Measurements from ENCODE around the gene MAP3K2.
A peak's percentile ranks its signal among the peaks of the same experiment; 100 is the strongest.

Gene MAP3K2

DNA sequence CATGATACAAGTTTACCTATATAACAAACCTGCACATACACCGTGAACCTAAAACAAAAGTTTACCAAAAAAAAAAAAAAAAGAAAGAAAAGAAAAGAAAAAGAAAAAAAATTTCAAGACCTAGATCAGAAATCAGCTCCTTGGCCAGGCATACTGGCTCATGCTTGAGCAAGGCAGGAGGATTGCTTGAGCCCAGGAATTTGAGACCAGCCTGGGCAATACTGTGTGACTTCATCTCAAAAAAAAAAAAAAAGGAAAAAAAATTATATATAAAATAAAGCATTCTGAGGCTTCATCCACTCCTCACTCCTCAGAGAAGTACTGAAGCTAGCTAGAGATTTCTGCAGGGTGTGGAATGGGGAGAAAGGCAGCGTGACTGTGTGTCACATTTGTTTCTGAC lies 18.7 kb upstream of the MAP3K2 start:
- no peak for DNase-seq

DNA sequence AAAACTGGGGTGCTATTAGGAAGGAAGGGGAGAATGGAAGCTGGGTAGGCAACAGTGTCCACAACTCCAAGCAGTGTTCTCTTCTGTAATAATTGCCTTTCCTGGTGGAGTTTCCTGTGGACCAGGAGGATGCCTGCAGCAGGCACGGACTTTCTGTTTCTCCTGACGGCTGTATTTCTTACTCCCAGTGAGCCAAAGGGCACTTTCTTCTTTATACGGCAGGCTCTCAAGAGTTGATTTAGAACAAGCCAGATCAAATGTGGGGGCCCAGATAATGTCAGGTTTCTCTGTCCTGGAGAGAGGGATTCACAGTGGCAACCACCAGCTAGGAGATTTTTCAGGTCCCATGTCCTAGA lies 17.5 kb upstream of the MAP3K2 start:
- DNase-seq, result no peak

DNA sequence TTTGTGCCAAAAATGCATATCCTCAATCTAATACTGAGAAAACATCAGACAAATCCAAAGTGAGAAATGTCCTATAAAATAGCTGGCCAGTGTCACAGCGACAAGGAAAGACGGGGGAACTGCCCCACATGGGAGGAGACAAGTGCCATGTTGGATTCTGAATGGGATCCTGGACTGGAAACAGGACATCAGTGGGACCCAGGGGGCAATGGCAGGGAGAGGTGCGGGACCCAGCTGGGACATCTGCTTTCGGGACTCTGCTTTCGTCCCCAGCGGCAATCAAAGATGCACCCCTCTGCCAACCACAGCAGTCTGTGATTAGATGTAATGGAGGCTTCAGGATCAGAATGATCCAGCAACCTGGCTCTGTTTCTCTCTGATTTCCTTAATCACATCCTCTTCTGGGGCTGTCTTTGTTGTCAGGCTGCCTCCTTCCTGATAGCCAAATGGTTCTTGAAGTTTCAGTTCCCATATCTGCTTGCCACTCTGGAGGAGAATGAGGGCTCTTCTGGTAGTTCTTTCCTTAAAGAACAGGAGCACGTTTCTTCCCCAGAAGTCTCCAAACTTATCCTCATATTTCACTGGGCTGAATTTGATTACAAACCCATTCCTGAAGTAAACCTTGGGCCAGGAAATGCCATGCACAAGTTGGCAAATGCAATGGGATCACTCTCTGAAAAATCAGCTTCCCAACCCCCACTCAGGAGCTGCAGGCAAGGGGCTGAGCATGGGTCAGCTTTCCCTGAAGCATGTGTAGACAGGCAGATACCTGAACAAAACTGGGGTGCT lies 16.9 kb upstream of the MAP3K2 start:
- no peak for DNase-seq

GRCh38 chr2:127403460-127403859 lies 15.7 kb upstream of the MAP3K2 start:
- DNase-seq, result no peak

GRCh38 chr2:127401757-127402695 lies 14.3 kb upstream of the MAP3K2 start:
- DNase-seq, result no peak

DNA sequence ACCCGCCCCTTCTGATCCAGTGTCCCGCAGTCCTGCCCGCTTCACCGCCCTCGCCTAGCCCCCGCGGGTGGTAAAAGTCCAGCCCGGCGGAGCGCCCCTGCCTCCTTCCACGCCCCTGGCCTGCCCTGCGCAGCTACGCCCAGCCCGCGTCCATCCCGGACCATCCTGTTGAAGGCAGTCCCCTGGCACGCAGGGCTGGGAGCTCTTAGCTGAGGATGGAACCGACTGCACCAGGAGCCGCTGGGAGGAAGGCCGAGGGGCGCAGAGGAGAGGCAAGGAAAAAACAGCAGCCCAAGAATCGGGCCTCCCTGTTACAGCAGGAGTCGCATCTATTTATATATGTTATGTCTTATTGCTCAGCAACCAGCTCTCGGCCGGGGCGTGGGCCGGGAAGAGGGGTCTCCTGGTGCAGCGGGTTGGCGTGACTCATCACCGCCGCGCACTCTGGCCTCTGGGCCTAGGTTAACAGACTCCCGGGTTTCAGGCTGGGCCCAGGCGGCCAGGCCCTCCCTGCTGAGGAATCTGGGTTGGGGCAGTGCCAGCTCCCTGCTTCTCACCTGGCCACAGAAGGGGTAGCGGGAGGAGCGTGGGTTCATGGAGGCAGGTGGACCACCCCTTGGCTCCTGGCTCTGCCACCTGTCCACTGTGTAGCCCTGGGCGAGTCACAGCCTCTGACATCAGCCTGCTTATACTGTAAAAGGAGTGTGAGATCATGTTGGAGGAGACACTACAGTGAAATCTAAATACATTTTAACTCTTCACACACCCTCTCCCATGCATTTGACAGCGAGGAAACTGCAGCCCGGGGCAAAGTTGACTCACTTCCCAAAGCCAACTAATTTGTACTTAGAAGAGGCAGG lies 13.4 kb upstream of the MAP3K2 start:
- no peak for DNase-seq

- DNase-seq, result no peak
These were observed 12.7 kb upstream of the MAP3K2 start for GRCh38 chr2:127400533-127400896.

DNA sequence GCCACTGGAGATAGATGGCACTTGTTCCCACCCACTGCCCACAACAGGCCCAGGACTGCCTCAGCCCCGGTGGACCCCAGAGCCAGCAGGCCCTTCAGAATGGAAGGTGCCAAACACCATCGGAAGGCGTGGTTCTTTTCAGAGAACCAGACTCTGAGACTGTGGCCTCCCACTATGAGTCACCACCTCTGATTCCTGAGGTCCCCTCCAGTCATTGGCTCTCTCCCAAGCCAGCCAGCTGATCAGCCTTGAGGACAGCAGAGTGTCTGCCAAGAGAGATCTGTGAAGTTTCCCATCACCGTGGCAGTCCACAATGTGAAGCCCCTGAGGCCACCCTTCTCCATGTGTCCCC lies 10.4 kb upstream of the MAP3K2 start:
- DNase-seq, result no peak

GRCh38 chr2:127397568-127398238 lies 9.9 kb upstream of the MAP3K2 start:
- DNase-seq, result no peak

- no peak for DNase-seq
These were observed 6.7 kb upstream of the MAP3K2 start for GRCh38 chr2:127394492-127394891.

GRCh38 chr2:127392828-127393578 lies 5.2 kb upstream of the MAP3K2 start:
- DNase-seq, result no peak

DNA sequence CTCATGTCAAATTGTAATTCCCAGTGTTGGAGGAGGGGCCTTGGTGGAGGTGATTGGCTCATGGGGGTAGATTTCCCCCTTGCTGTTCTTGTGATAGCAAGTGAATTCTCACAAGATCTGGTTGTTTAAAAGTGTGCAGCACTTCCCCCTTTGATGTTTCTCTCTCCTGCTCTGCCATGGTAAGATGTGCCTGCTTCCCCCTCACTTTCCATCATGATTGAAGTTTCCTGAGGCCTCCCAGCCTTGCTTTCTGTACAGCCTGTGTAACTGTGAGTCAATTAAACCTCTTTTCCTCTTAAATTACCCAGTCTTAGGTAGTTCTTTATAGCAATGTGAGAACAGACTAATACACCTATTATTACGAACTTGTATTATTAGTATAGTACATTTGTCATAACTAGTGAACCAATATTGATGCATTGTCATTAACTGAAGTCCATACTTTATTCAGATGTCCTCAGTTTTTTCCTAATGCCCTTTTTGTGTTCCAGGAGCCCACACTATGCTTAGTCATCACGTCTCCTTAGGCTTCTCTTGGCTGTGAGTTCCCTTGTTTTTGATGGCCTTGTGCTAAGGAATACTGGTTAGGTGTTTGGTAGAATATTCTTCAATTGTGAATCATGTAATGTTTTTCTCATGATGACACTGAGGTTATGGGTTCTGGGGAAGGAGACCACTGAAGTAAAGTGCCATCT lies 4.5 kb upstream of the MAP3K2 start:
- no peak for DNase-seq

GRCh38 chr2:127389778-127390435 lies 2.1 kb upstream of the MAP3K2 start:
- no peak for DNase-seq

DNA sequence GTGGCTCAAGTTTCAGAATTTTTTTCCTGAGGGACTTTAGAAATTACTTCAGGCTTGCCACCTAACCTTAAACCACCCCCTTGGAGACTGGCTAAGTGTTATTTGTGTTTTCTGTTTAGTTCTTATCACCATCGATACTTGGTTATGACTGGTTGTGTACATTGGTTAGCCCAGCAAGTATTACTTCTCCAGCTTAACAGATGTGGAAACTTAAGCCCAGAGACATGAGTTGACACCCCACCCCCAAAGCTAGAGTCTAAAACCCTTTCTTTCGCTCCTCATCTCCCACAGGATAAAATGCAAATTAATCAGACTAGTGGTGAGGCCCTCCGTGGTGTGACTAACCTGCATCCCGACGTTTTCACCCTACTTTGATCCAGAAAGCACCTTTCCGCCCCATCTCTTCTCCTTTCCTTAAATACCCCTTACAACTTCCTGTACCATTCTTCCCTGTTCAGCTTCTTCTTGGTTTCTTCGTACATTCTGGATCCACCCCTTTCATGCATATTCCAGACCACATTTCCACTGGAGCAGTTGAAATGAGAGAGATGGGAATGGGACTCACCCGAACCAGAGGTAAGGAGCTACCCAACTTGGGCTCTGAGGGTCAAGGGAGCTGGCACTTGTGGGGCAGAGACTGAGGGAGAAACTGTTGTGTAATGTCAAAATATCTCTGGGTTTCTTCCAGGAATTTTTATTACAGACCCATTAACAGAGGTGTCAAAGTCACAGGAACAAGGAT lies 819 bp upstream of the MAP3K2 start:
- no peak for DNase-seq

DNA sequence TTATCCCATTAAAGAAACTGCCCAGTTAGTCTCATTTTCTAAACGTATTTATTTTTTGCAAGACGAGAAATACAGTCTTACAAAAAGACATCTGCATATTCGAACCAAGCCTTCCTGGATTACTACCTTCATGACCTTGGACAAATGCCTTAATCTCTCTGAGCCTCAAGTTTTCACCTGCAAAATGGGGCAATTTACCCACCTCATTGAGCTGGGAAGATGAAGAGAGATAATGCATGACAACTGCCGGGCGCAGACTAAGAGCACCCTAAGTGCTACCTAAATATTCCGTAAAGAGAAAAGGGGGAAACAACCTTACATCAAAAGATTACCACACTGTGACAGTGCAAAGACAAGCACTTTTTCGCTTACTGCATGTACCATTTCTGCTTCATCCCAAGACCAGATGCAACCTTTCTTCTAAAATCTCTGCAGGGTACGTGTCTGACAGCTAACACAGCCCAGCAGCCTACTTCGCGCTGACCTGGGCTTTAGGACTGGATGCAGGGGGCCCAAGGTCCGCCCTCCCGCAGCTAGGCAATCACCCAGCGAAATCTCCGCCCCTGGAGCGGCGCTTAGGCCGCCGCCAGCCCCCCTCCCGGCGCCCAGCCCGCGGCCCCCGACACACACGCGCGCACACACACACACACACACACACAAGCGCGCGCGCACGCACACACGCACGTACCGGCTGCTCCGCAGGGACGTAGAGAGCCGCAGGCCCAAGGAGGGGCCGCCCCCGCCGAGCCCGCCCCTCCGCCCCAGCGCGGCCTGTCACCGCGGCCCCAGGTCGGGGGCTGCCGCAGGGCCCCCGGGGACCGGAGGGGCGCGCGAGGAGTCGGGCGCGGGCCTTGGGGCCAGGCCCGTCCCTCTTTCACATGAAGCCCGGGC lies 766 bp downstream of the MAP3K2 start:
- DNase-seq, result peak in 1 of 2 experiments; percentile 23

- DNase-seq, result no peak
These were observed 1.5 kb downstream of the MAP3K2 start for GRCh38 chr2:127386246-127386645.

- DNase-seq, result no peak
These were observed 3.2 kb downstream of the MAP3K2 start for GRCh38 chr2:127384529-127384928.

- DNase-seq, result no peak
These were observed 4.9 kb downstream of the MAP3K2 start for GRCh38 chr2:127382831-127383230.

DNA sequence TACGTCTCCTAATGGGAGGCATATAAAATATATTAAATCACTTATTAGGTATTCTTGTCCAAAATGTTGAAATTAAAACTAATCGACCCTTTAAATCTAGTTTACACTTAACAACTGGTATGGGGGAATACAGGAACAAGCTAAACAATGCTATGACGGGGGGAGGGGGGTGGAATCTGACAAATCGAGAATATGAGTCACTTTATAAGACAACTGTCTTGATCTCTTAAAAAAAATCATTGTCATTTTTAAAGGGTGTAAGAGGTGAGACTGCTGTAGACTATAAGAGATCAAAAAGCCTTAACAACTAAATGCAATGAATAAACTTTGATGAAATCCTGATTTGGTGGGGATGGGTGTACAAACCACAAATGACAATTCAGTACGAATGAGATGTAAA lies 6.0 kb downstream of the MAP3K2 start:
- DNase-seq, result no peak

Measured in cerebellar nuclear complex (tissue), 1 donor.